Measurements from ENCODE around the gene NXPE4.

NXPE4 gene

GRCh38 chr11:114563077-114563476 is 32.5 kb downstream of the NXPE4 start:
- in situ Hi-C loops (cut with MboI; ENCODE audit: low sequenced_read_pairs): loop anchor here (25.0 kb wide), 1 partner anchor 99 kb away; no protein-coding TSS in a partner anchor

GRCh38 chr11:114562166-114562916 is 33.2 kb downstream of the NXPE4 start:
- in situ Hi-C loops (cut with MboI; ENCODE audit: low sequenced_read_pairs): loop anchor here (25.0 kb wide), 1 partner anchor 100 kb away; no protein-coding TSS in a partner anchor

- in situ Hi-C loops (cut with MboI; ENCODE audit: low sequenced_read_pairs): loop anchor here (25.0 kb wide), 1 partner anchor 103 kb away; no protein-coding TSS in a partner anchor
These were observed 35.9 kb downstream of the NXPE4 start, which contains the start of gene NXPE1 for GRCh38 chr11:114559425-114560310. NXPE1 (minus strand) TSS chr11:114559881; CDS start chr11:114551201, 8,680 bp downstream.

- in situ Hi-C loops (cut with MboI; ENCODE audit: low sequenced_read_pairs): loop anchor here (25.0 kb wide), 1 partner anchor 106 kb away; no protein-coding TSS in a partner anchor
These were observed 39.5 kb downstream of the NXPE4 start for GRCh38 chr11:114556135-114556534.

GRCh38 chr11:114553642-114554041 is 41.9 kb downstream of the NXPE4 start:
- in situ Hi-C loops (cut with MboI; ENCODE audit: low sequenced_read_pairs): loop anchor here (25.0 kb wide), 1 partner anchor 109 kb away; no protein-coding TSS in a partner anchor

- in situ Hi-C loops (cut with MboI; ENCODE audit: low sequenced_read_pairs): loop anchor here (25.0 kb wide), 1 partner anchor 111 kb away; no protein-coding TSS in a partner anchor
These were observed 44.5 kb downstream of the NXPE4 start for GRCh38 chr11:114551060-114551459.

GRCh38 chr11:114525682-114526081 is 69.9 kb downstream of the NXPE4 start:
- in situ Hi-C loops (cut with MboI; ENCODE audit: low sequenced_read_pairs): no loop called here

- in situ Hi-C loops (cut with MboI; ENCODE audit: low sequenced_read_pairs): no loop called here
These were observed 71.5 kb downstream of the NXPE4 start for GRCh38 chr11:114524122-114524521.

- in situ Hi-C loops (cut with MboI; ENCODE audit: low sequenced_read_pairs): no loop called here
These were observed 72.8 kb downstream of the NXPE4 start for GRCh38 chr11:114522818-114523217.
